Globus pallidus (tissue), 1 donor: ENCODE data around the gene CNOT10.

Source experiments
- DNase-seq: peaks from one replicate; pipeline ENCODE4 v3.0.0-alpha.2; 2015; ENCODE audit warnings: low spot score

CNOT10 gene

GRCh38 chr3:32817558-32818228 is 132.7 kb downstream of the CNOT10 start, which contains the start of gene TRIM71:
Gene TRIM71 (plus strand): TSS chr3:32817997. CDS start chr3:32818081, 84 bp downstream.
- no peak for DNase-seq

DNA sequence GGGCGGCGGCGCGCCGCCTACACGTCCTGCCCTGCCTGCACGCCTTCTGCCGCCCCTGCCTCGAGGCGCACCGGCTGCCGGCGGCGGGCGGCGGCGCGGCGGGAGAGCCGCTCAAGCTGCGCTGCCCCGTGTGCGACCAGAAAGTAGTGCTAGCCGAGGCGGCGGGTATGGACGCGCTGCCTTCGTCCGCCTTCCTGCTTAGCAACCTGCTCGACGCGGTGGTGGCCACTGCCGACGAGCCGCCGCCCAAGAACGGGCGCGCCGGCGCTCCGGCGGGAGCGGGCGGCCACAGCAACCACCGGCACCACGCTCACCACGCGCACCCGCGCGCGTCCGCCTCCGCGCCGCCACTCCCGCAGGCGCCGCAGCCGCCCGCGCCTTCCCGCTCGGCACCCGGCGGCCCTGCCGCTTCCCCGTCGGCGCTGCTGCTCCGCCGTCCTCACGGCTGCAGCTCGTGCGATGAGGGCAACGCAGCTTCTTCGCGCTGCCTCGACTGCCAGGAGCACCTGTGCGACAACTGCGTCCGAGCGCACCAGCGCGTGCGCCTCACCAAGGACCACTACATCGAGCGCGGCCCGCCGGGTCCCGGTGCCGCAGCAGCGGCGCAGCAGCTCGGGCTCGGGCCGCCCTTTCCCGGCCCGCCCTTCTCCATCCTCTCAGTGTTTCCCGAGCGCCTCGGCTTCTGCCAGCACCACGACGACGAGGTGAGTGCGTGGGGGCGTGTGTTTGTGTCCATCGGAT is 133.4 kb downstream of the CNOT10 start:
- no peak for DNase-seq

DNA sequence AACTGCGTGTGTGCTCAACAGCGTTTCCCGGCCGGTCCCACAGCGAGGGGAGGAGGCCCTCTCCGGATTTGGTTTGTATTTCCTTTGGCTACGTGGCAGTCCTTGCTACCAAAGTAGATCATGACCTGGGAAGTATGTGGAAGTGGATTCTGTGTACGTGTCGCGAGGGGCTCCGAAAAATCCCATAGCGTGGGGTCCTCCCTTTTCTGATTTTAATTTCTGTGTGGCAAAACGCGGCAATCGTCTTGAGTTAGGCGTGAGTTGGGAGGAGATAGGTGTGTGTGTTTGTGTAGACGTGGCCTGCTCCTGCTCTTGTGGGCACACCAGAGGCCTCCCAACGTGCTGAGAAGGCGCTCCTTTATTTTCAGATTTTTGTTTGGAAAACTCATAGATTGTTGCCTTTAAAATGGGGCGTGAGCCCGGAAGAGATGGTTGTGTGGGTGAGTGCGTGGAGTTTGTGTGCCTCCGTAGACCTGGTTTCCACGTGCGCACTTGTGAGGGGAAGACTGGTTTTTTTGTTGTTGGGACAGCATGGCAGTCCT is 134.1 kb downstream of the CNOT10 start:
- DNase-seq, result no peak

GRCh38 chr3:32819551-32820348 is 134.8 kb downstream of the CNOT10 start:
- DNase-seq, result no peak

- no peak for DNase-seq
These were observed 135.4 kb downstream of the CNOT10 start for GRCh38 chr3:32820430-32820829.

DNA sequence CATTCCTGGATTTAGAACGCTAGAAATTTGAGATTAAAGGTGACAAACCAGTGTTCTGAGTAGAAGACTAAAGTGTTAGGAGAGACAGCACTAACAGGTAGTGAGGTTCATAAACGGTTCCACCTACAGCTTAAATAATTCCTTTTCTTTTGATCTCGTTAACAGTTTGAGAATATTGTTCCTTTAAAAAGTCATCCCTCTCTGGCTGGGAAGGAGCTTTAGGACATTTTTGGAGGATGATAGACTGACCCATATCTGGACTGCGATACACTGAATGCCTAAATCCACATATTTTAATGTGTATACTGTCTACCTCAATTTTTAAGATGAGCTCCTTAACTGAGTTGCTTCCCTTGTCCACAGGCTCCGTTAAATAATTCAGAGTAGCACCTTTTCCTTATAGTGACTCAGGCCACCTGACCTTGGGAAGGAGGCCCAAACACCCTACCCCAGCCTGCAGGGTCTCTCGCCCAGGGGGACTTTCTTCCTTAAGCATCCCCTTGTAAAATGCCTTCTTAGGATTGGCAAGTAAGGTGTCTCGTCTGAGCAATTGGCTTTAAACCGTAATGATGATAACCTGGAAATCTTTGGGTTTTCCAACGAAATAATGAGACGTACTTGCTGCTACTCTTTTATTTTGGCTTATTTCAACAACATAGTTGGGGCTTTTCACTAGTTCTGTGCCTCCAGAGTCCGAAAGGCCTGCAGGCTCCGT is 136.1 kb downstream of the CNOT10 start:
- no peak for DNase-seq

- no peak for DNase-seq
These were observed 136.8 kb downstream of the CNOT10 start for GRCh38 chr3:32821686-32822296.

DNA sequence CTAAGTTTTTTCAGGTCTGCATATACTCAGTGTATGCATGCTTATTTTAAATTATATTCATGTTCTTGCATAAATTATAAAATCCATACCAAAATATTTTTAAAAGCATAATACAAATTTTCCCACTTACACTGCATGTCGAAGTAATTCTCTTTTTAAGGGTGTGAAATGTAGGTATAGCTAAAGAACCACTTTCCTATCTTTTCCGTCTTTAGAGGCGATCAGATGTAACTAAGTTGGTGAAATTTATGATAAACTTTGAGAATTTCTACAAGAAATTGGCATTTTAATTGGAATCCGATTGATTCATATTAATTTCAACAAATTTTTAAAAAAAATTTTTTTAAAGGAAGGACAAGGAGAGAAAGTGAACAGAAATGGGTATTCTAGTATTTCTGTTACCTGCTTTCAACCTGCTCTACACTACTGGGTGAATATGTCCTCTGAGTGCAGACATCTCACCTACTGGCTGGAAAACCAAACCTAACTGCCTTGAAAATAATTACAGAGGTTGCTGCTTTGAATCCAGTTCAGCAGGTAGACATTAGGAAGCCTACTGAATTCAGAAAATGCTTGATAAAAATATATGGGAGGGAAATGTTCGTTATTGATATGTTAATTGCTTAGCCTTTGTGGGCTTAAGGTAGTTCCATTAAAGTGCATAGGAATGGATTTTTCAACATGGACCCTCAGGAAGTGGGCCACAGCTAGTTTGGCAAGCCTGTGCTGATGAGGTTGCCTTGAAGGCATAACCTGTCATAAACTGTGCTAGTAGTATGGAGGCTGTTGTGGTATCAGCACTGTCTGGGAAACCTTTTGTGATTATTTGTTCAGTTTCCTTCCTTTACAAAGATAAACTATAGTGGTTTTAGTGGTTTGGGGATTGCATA is 137.9 kb downstream of the CNOT10 start:
- DNase-seq, result no peak
